MCF 10A (cell line): ENCODE results near the gene IFNA13. TPM values are rescaled to one million over a fixed set of nuclear protein-coding genes. Genes with fewer than 3 reads are reported as not detected.

ENCODE experiments used
- BruUV-seq: library from RNA; stranded (reverse); fragments of 400-500 nt; replicated peaks from 2 replicates; lab custom pipeline; 2021; lab: Mats Ljungman, UMichigan
- CTCF ChIA-PET: fragments of 300-600 bp; sonication (Branson Sonifier 250); formaldehyde crosslinking; extraction: SDS; loops from one replicate; lab custom pipeline; 2021; ENCODE audit warnings: antibody characterized with exemption, inconsistent platforms; lab: Yijun Ruan, JAX
- POLR2A ChIA-PET: fragments of 300-600, 350-650 bp; sonication (Branson Sonifier 250); formaldehyde crosslinking; extraction: SDS; loops from one replicate; lab custom pipeline; 2020; ENCODE audit warnings: antibody characterized with exemption, inconsistent platforms; lab: Yijun Ruan, JAX
- DNase-seq: peaks from one replicate; pipeline ENCODE4 v3.0.0-alpha.2; 2018; ENCODE audit not compliant: unreplicated experiment
- H3K27ac Mint-ChIP-seq: one replicate; pipeline ENCODE4 v1.8.0; 2022; ENCODE audit warnings: mild to moderate bottlenecking, low read depth, mixed read lengths; ENCODE audit not compliant: unreplicated experiment
- H3K27me3 Mint-ChIP-seq: one replicate; pipeline ENCODE4 v1.8.0; 2022; ENCODE audit warnings: mixed read lengths; ENCODE audit not compliant: insufficient read depth, unreplicated experiment
- H3K36me3 Mint-ChIP-seq: one replicate; pipeline ENCODE4 v1.8.0; 2022; ENCODE audit warnings: mild to moderate bottlenecking, moderate library complexity, mixed read lengths; ENCODE audit not compliant: insufficient read depth, unreplicated experiment
- H3K4me1 Mint-ChIP-seq: one replicate; pipeline ENCODE4 v1.8.0; 2022; ENCODE audit warnings: mixed read lengths; ENCODE audit not compliant: insufficient read depth, unreplicated experiment
- H3K4me3 Mint-ChIP-seq: one replicate; pipeline ENCODE4 v1.8.0; 2022; ENCODE audit warnings: mild to moderate bottlenecking, moderate library complexity, mixed read lengths; ENCODE audit not compliant: unreplicated experiment
- H3K9me3 Mint-ChIP-seq: one replicate; pipeline ENCODE4 v1.8.0; 2022; ENCODE audit warnings: mixed read lengths; ENCODE audit not compliant: unreplicated experiment
- intact Hi-C: fragments of 100-400 bp; cut with micrococcal nuclease; formaldehyde crosslinking; loops from 2 replicates; pipeline ENCODE4 v1.14.1; 2022
- total RNA-seq: library from RNA; stranded (reverse); gene quantifications from 2 replicates; pipeline ENCODE4 v1.2.3, GENCODE V29; 2022
- TF ChIP-seq, protein P1 (sequence below): fragments of 200-600 bp; IDR thresholded peaks from one replicate; pipeline ENCODE4 v1.8.0; 2022; ENCODE audit warnings: antibody characterized with exemption, mild to moderate bottlenecking; ENCODE audit not compliant: unreplicated experiment

IFNA13 gene
- total RNA-seq, 1 experiment from 2014 or later, result not detected

- intact Hi-C loops, result no loop called here
- Mint-ChIP-seq H3K27ac (no peak overlapping the region), H3K4me3 (no peak overlapping the region), H3K4me1 (no peaks in the 10 kb centered on the region), H3K36me3 (no peaks in the 10 kb centered on the region), H3K27me3 (peaks cover 30% of the 10 kb centered on the region), H3K9me3 (peaks cover 7% of the 10 kb centered on the region)
- ChIA-PET POLR2A (no interaction called here), CTCF (no interaction called here)
- TF ChIP-seq, protein P1, sequence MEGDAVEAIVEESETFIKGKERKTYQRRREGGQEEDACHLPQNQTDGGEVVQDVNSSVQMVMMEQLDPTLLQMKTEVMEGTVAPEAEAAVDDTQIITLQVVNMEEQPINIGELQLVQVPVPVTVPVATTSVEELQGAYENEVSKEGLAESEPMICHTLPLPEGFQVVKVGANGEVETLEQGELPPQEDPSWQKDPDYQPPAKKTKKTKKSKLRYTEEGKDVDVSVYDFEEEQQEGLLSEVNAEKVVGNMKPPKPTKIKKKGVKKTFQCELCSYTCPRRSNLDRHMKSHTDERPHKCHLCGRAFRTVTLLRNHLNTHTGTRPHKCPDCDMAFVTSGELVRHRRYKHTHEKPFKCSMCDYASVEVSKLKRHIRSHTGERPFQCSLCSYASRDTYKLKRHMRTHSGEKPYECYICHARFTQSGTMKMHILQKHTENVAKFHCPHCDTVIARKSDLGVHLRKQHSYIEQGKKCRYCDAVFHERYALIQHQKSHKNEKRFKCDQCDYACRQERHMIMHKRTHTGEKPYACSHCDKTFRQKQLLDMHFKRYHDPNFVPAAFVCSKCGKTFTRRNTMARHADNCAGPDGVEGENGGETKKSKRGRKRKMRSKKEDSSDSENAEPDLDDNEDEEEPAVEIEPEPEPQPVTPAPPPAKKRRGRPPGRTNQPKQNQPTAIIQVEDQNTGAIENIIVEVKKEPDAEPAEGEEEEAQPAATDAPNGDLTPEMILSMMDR, result no peak
- no peak for DNase-seq
- BruUV-seq, result no TSS peak
Observed at GRCh38 chr9:21357479-21358460, 10.1 kb downstream of the IFNA13 start.

GRCh38 chr9:21350787-21351186, 17.1 kb downstream of the IFNA13 start, which contains the start of gene IFNA6:
Gene IFNA6, minus strand, starts transcription at chr9:21350887. Its CDS starts 0 bp downstream, at chr9:21350887.
- Mint-ChIP-seq H3K27ac (no peak within 1 kb of the TSS), H3K9me3 (peaks cover 7% of the 10 kb centered on the region), H3K27me3 (peaks cover 56% of the 10 kb centered on the region), H3K4me3 (no peak within 1 kb of the TSS), H3K36me3 (no peaks in the 10 kb centered on the region), H3K4me1 (no peaks in the 10 kb centered on the region)
- ChIA-PET CTCF (no interaction called here), POLR2A (no interaction called here)
- BruUV-seq, result no TSS peak
- TF ChIP-seq, protein P1, result no peak
- no peak for DNase-seq
- intact Hi-C loops, result no loop called here

DNA sequence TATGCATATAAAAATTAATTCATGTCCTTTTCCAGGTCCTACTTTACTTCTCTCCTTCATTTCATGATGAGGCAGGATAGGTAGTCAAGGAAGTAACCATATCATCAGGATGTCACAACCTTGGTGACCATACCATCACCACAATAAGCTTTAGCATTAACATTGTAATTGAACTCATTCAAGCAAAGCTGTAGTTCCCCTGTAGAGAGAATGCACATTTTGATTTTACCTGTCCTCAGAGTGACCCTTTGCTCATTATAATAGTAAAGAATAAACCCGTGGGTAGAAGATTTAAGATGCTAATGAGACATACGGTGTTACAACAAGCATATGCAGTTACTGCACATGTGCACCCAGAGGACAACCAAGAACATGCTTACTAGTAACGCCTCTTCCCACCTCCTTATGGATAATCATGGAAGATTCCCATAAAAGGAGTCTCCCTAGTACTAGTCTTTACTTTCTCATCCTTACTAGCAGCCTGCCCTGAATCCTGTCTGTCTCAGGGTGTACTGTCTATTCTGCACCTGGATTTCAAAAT, 19.4 kb downstream of the IFNA13 start:
- Mint-ChIP-seq H3K27ac (no peak overlapping the region), H3K4me1 (no peaks in the 10 kb centered on the region), H3K4me3 (no peak overlapping the region), H3K36me3 (no peaks in the 10 kb centered on the region), H3K27me3 (peaks cover 37% of the 10 kb centered on the region), H3K9me3 (no peaks in the 10 kb centered on the region)
- CTCF ChIA-PET, result no interaction called here
- POLR2A ChIA-PET, result no interaction called here
- BruUV-seq, result no TSS peak
- no peak for DNase-seq
- TF ChIP-seq, protein P1, result no peak
- intact Hi-C loops, result no loop called here

DNA sequence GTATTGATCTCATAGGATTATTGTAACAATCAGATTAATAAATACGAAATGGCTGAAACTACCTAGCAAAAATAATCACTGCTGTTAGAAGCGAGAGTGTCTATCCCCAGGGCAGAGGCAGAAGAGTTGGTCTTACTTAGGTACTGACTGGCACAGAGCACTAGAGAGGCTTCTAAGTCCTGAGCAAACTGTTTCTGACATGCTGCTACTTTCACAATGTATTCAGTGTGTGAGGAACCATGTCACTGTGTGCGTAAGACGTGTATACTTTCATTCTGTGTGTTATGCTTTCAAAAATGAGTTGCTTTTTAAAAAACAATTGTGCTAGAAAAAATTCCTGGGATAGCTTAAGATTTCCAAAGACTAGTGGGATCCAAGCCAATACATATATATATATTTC, 27.1 kb downstream of the IFNA13 start:
- no TSS peak for BruUV-seq
- ChIA-PET CTCF (no interaction called here), POLR2A (no interaction called here)
- no peaks in the 10 kb centered on the region for H3K4me1 Mint-ChIP-seq
- TF ChIP-seq, protein P1, result no peak
- H3K27ac Mint-ChIP-seq, result no peak overlapping the region
- no peak for DNase-seq
- H3K4me3 Mint-ChIP-seq, result no peak overlapping the region
- H3K9me3 Mint-ChIP-seq, result no peaks in the 10 kb centered on the region
- intact Hi-C loops, result no loop called here
- H3K27me3 Mint-ChIP-seq, result peaks cover under 1% of the 10 kb centered on the region
- H3K36me3 Mint-ChIP-seq, result no peaks in the 10 kb centered on the region
